Measurements from ENCODE around the gene TDRD9.

The TDRD9 gene

DNA sequence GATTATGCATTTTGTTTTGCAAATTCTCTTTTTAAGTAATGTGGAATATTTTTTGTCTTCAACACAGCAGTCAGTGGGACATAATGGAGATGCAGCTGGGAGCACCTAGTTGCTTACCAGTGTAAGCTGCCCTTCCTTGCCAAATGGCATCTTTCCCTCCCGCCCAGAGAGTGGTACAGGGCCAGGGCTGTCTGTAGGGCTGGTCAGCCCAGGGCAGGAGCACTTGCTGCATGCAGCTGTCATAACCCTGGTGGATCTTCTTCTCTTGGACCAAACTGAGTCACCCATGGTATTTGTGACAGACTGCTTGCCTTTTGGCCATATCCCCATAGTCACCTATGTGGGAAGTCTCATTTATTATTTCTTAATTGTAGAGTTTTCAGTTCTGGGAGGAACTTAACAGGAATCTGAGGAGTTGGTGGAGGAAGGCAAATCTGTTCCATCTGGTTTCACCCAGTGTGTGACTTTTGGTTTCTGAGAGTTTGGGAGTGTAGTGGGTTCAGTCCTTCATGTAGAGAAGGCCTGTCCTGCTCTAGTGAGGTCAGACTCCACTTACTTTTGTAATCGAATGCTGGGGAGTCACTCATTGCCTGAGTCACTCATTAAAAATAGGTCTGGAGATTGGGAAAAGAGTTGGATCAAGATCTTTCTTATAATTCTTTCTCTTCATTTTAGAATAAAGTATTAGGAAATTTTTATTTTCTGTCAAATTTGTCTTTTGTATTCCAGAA lies 95.2 kb downstream of the TDRD9 start:
- no peak for DNase-seq (ENCODE audit: low read depth)

DNA sequence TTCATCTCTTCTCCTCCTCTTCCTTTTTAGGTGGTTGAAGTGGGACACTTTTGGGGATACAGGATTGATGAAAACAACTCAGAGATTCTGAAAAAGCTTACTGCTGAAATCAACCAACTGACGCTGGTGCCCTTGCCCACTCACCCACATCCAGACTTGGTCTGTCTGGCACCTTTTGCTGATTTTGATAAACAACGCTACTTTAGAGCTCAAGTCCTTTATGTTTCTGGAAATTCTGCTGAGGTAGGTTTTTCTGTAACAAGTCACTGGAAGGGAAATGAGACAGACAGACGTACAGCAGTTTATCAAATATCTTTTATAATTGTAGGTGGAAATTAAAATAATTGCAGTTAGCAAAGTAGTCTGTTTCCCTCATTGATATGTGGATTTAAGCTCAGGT lies 97.3 kb downstream of the TDRD9 start:
- no peak for DNase-seq (ENCODE audit: low read depth)

DNA sequence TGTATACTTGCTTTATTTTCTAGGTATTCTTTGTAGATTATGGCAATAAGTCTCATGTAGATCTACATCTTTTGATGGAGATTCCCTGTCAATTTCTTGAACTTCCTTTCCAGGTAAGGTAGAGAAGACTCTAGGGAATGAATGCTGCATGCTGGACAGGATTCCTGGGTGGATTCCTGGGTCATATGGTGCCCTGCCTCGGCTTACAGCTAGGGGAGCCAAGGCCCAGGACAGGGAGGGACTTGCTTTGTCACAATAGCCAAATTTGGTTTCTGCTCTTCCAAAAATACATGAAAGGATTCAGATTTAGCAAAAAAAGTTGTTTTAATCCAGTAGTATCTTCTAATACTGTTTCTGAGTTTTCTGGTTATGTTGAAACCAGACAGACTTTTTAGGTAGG lies 97.8 kb downstream of the TDRD9 start:
- DNase-seq (ENCODE audit: low read depth): no peak

GRCh38 chr14:104030958-104031357 lies 102.7 kb downstream of the TDRD9 start:
- DNase-seq (ENCODE audit: low read depth): no peak

- DNase-seq (ENCODE audit: low read depth): no peak
These were observed 103.1 kb downstream of the TDRD9 start for GRCh38 chr14:104031384-104031783.

DNA sequence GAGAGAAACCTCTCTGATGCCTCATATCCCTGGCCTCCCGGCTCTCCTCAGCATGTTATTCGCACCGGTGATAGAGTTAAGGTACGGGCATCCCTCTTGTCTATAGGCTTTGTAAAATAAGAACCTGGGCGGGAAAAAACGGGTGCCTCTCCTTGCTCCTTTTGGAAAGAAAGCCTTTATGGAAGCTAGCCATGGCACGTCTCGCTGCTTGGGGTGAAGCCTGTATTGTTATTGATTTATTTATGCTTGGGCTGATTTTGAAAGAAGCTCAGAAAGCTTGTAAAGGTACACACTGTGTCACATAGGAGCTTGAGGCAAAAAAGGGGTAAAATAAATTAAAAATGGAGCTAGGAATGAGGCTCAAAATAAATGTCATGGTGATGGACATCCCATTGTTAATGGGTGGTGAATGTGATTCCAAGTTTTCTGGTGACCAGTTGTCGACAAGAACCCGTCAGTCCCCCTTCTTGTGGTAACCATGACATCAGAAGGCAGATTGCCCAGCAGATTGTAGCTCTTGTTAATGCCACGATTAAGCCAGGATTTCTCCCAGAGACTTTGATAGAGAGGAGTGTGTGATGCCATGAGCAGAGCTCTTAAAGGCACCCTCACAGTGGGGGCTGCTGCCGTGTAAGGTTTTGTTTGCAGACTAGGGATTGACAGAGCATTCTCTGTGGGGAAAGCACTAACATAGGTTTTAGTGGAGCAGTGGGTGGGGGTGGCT lies 106.9 kb downstream of the TDRD9 start:
- DNase-seq (ENCODE audit: low read depth): no peak

- no peak for DNase-seq (ENCODE audit: low read depth)
These were observed 108.0 kb downstream of the TDRD9 start for GRCh38 chr14:104036212-104036611.

GRCh38 chr14:104037074-104037473 lies 108.8 kb downstream of the TDRD9 start:
- DNase-seq (ENCODE audit: low read depth): no peak

GRCh38 chr14:104037903-104038302 lies 109.6 kb downstream of the TDRD9 start:
- DNase-seq (ENCODE audit: low read depth): no peak

GRCh38 chr14:104039214-104039613 lies 111.0 kb downstream of the TDRD9 start:
- DNase-seq (ENCODE audit: low read depth): no peak

DNA sequence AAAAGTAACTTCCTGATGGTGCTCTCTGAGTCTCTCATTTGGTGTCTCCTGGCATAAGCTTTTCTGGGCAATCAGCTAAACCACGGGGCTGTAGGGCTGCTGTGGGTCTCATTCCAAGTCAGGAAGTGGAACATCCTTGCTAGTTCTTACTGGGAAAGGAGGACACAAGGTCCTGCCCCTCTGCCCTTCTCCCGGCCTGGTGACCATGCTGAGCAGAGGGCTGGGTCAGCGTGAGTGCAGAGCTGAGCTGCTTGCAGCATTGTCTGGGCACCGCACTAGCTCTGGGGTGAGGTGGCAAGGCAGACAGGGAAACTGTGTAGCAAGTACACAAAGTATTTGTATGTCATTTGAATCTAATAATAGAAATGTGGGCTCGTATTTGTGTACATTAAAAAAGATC lies 112.3 kb downstream of the TDRD9 start:
- no peak for DNase-seq (ENCODE audit: low read depth)

DNA sequence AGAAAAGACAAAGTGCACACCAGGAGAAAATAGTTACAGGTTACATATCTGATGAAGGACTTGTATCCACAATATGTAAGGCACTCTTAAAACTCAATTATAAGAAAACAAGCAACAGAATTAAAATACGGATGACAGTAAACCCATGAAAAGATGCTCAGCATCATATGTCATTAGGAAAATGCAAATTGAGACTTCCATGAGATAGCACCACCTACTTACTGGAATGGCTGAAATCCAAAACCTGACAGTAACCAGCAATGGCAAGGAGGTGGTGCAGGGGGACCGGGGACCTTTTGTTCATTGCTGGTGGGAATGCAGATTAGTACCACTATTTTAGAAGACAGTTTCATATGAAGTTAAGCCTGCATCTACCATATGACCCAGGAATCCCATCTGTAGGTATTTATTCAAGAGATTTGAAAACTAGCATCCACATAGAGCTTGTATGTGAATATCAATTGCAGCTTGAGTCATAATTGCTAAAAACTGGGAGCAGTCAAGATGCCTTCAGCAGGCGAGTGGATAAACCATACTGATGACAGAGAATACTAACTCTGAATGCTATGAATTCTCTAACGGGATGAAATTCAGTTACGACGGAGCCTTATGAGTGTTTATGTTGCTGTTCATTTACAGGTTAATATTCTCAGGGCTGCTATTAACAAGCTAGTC lies 113.3 kb downstream of the TDRD9 start:
- no peak for DNase-seq (ENCODE audit: low read depth)

GRCh38 chr14:104044016-104044415 lies 115.8 kb downstream of the TDRD9 start:
- DNase-seq (ENCODE audit: low read depth): no peak

GRCh38 chr14:104047761-104048160 lies 119.5 kb downstream of the TDRD9 start:
- no peak for DNase-seq (ENCODE audit: low read depth)

DNA sequence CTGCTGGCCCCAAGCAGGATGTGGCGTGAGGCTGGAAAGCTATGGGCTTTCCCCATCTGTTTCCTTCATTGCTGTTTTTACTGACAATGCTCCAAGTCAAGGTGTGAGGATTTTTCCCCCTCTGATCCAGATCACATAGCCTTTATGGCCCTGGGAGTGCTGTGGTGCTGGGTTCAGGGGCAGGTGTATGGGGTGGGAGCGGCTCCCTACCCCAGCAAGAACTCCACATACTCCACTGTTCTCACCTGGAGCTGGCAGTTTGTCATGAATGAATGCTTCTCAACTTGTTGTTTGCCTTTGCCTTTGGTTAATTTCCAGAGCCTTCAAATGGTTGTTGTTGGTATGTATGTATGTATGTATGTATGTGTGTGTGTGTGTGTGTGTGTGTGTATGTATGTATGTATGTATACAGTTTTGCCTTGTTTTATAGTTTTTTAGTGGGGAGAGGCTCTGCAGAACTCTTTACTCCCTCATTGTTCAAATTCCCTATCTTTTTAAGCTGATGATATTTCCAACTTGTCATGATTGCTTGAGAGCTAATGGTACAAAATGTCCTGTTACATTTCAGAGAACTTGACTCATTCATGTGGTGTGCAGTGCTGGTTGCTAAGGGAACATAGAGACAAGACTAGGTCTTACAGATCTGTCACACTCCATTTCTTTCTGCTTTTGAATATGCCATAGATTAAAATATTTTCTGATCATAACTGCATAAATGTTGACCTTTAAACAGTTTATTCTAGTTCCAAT lies 120.7 kb downstream of the TDRD9 start:
- no peak for DNase-seq (ENCODE audit: low read depth)

GRCh38 chr14:104049576-104050240 lies 121.5 kb downstream of the TDRD9 start:
- DNase-seq (ENCODE audit: low read depth): no peak

- DNase-seq (ENCODE audit: low read depth): no peak
These were observed 123.0 kb downstream of the TDRD9 start for GRCh38 chr14:104051092-104051813.

DNA sequence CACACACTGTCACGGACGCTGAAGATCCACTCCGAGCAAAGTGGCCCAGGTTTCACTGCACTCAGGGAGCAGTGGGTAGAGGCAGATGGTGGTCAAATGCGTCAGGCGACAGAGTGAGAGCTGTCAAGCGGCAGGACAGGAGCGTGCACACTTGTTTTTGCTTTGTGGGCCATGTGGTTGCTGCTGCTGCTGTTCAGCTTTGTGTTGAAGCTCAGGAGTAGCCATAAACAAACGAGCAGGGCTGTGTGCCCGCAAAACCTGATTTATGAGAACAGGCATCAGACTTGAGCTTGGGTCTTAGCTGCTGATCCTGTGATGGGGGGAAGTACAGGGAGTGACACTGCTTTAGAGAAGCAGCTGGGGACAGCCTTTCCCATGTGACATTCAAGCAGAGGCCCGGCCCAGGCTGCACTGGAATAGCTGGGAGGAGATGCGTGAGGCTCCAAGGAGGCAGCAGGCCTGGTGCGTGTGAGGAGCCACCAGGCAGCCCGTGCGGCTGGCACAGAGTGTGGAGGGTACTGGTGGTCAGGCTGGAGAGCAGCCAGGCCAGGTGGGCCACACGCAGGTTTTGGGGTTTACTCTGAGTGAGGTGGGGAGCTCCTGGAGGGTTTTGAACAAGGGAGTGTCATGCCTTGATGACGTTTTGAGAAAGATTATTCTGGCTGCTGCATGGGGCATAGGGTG lies 126.1 kb downstream of the TDRD9 start:
- no peak for DNase-seq (ENCODE audit: low read depth)

GRCh38 chr14:104062281-104062680 lies 134.0 kb downstream of the TDRD9 start:
- no peak for DNase-seq (ENCODE audit: low read depth)

- no peak for DNase-seq (ENCODE audit: low read depth)
These were observed 135.7 kb downstream of the TDRD9 start for GRCh38 chr14:104064003-104064402.

DNA sequence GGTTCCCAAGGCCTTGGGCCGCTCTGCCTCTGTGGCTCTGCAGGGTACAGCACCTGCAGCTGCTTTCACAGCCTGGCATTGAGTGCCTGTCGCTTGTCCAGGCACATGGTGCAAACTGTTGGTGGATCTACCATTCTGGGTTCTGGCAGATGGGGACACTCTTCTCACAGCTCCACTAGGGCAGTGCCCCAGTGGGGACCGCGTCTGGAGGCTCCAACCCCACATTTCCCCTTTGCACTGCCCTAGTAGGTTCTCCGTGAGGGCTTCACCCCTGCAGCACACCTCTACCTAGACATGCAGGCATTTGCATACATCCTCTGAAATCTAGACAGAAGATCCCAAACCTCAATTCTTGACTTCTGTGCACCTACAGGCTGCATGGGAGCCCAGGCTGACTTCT lies 138.0 kb downstream of the TDRD9 start:
- no peak for DNase-seq (ENCODE audit: low read depth)
